ENCODE measurements around the gene SLC24A4.

SLC24A4 gene

GRCh38 chr14:92340931-92341330 lies 18.0 kb downstream of the SLC24A4 start:
- Histone ChIP-seq H3K27me3 (ENCODE audit: control insufficient read depth, insufficient read depth, low read length) (peaks cover 6% of the 10 kb centered on the region; the same call in 1 of the 2 replicates), H3K36me3 (ENCODE audit: control insufficient read depth, insufficient read depth, low read length) (no peaks in the 10 kb centered on the region), H3K9me3 (ENCODE audit: control insufficient read depth, insufficient read depth, low read depth, low read length) (0 out of 2 replicates have a peak, but pooled peaks cover 4% of the 10 kb centered on the region), H3K4me3 (ENCODE audit: low read depth, low read length) (no peak overlapping the region), H3K27ac (ENCODE audit: low read depth, low read length) (no peak overlapping the region), H3K4me1 (ENCODE audit: control insufficient read depth, insufficient read depth, low read length) (no peaks in the 10 kb centered on the region), H3K9ac (ENCODE audit: low read length) (no peak overlapping the region)

GRCh38 chr14:92341791-92342190 lies 18.8 kb downstream of the SLC24A4 start:
- Histone ChIP-seq H3K9me3 (ENCODE audit: control insufficient read depth, insufficient read depth, low read depth, low read length) (0 out of 2 replicates have a peak, but pooled peaks cover 4% of the 10 kb centered on the region), H3K4me1 (ENCODE audit: control insufficient read depth, insufficient read depth, low read length) (no peaks in the 10 kb centered on the region), H3K27me3 (ENCODE audit: control insufficient read depth, insufficient read depth, low read length) (peaks cover 6% of the 10 kb centered on the region; the same call in 1 of the 2 replicates), H3K27ac (ENCODE audit: low read depth, low read length) (no peak overlapping the region), H3K36me3 (ENCODE audit: control insufficient read depth, insufficient read depth, low read length) (no peaks in the 10 kb centered on the region), H3K4me3 (ENCODE audit: low read depth, low read length) (no peak overlapping the region), H3K9ac (ENCODE audit: low read length) (no peak overlapping the region)

GRCh38 chr14:92348154-92348553 lies 25.2 kb downstream of the SLC24A4 start:
- H3K9me3 ChIP-seq (ENCODE audit: control insufficient read depth, insufficient read depth, low read depth, low read length) = 0 out of 2 replicates have a peak, but pooled peaks cover 4% of the 10 kb centered on the region
- no peaks in the 10 kb centered on the region for H3K36me3 ChIP-seq (ENCODE audit: control insufficient read depth, insufficient read depth, low read length)
- no peak overlapping the region for H3K4me3 ChIP-seq (ENCODE audit: low read depth, low read length)
- H3K9ac ChIP-seq (ENCODE audit: low read length) = no peak overlapping the region
- no peak overlapping the region for H3K27ac ChIP-seq (ENCODE audit: low read depth, low read length)
- H3K27me3 ChIP-seq (ENCODE audit: control insufficient read depth, insufficient read depth, low read length) = peaks cover 3% of the 10 kb centered on the region; the same call in 1 of the 2 replicates
- no peaks in the 10 kb centered on the region for H3K4me1 ChIP-seq (ENCODE audit: control insufficient read depth, insufficient read depth, low read length)

- H3K36me3 ChIP-seq (ENCODE audit: control insufficient read depth, insufficient read depth, low read length) = no peaks in the 10 kb centered on the region
- H3K4me3 ChIP-seq (ENCODE audit: low read depth, low read length) = no peak overlapping the region
- no peak overlapping the region for H3K27ac ChIP-seq (ENCODE audit: low read depth, low read length)
- no peaks in the 10 kb centered on the region for H3K9me3 ChIP-seq (ENCODE audit: control insufficient read depth, insufficient read depth, low read depth, low read length)
- peaks cover 3% of the 10 kb centered on the region; the same call in 1 of the 2 replicates for H3K27me3 ChIP-seq (ENCODE audit: control insufficient read depth, insufficient read depth, low read length)
- no peaks in the 10 kb centered on the region for H3K4me1 ChIP-seq (ENCODE audit: control insufficient read depth, insufficient read depth, low read length)
- H3K9ac ChIP-seq (ENCODE audit: low read length) = no peak overlapping the region
These were observed 28.8 kb downstream of the SLC24A4 start for GRCh38 chr14:92351750-92352149.

- no peaks in the 10 kb centered on the region for H3K9me3 ChIP-seq (ENCODE audit: control insufficient read depth, insufficient read depth, low read depth, low read length)
- peaks cover 3% of the 10 kb centered on the region; the same call in 1 of the 2 replicates for H3K27me3 ChIP-seq (ENCODE audit: control insufficient read depth, insufficient read depth, low read length)
- no peak overlapping the region for H3K4me3 ChIP-seq (ENCODE audit: low read depth, low read length)
- H3K27ac ChIP-seq (ENCODE audit: low read depth, low read length) = no peak overlapping the region
- no peaks in the 10 kb centered on the region for H3K36me3 ChIP-seq (ENCODE audit: control insufficient read depth, insufficient read depth, low read length)
- H3K4me1 ChIP-seq (ENCODE audit: control insufficient read depth, insufficient read depth, low read length) = no peaks in the 10 kb centered on the region
- no peak overlapping the region for H3K9ac ChIP-seq (ENCODE audit: low read length)
These were observed 29.4 kb downstream of the SLC24A4 start for GRCh38 chr14:92352158-92352985.

- peaks cover 3% of the 10 kb centered on the region; the same call in 1 of the 2 replicates for H3K27me3 ChIP-seq (ENCODE audit: control insufficient read depth, insufficient read depth, low read length)
- H3K9me3 ChIP-seq (ENCODE audit: control insufficient read depth, insufficient read depth, low read depth, low read length) = no peaks in the 10 kb centered on the region
- H3K36me3 ChIP-seq (ENCODE audit: control insufficient read depth, insufficient read depth, low read length) = no peaks in the 10 kb centered on the region
- H3K27ac ChIP-seq (ENCODE audit: low read depth, low read length) = no peak overlapping the region
- no peaks in the 10 kb centered on the region for H3K4me1 ChIP-seq (ENCODE audit: control insufficient read depth, insufficient read depth, low read length)
- H3K4me3 ChIP-seq (ENCODE audit: low read depth, low read length) = no peak overlapping the region
- H3K9ac ChIP-seq (ENCODE audit: low read length) = no peak overlapping the region
These were observed 30.5 kb downstream of the SLC24A4 start for GRCh38 chr14:92353447-92353846.

GRCh38 chr14:92356677-92357076 lies 33.7 kb downstream of the SLC24A4 start:
- Histone ChIP-seq H3K36me3 (ENCODE audit: control insufficient read depth, insufficient read depth, low read length) (no peaks in the 10 kb centered on the region), H3K4me1 (ENCODE audit: control insufficient read depth, insufficient read depth, low read length) (no peaks in the 10 kb centered on the region), H3K27ac (ENCODE audit: low read depth, low read length) (no peak overlapping the region), H3K9me3 (ENCODE audit: control insufficient read depth, insufficient read depth, low read depth, low read length) (no peaks in the 10 kb centered on the region), H3K27me3 (ENCODE audit: control insufficient read depth, insufficient read depth, low read length) (peaks cover 5% of the 10 kb centered on the region; the same call in 1 of the 2 replicates), H3K9ac (ENCODE audit: low read length) (no peak overlapping the region), H3K4me3 (ENCODE audit: low read depth, low read length) (no peak overlapping the region)

- Histone ChIP-seq H3K4me1 (ENCODE audit: control insufficient read depth, insufficient read depth, low read length) (no peaks in the 10 kb centered on the region), H3K36me3 (ENCODE audit: control insufficient read depth, insufficient read depth, low read length) (no peaks in the 10 kb centered on the region), H3K9ac (ENCODE audit: low read length) (no peak overlapping the region), H3K9me3 (ENCODE audit: control insufficient read depth, insufficient read depth, low read depth, low read length) (no peaks in the 10 kb centered on the region), H3K4me3 (ENCODE audit: low read depth, low read length) (no peak overlapping the region), H3K27ac (ENCODE audit: low read depth, low read length) (no peak overlapping the region), H3K27me3 (ENCODE audit: control insufficient read depth, insufficient read depth, low read length) (peaks cover 12% of the 10 kb centered on the region; the same call in 1 of the 2 replicates)
These were observed 37.8 kb downstream of the SLC24A4 start for GRCh38 chr14:92360651-92361370.

- H3K4me1 ChIP-seq (ENCODE audit: control insufficient read depth, insufficient read depth, low read length) = no peaks in the 10 kb centered on the region
- no peaks in the 10 kb centered on the region for H3K9me3 ChIP-seq (ENCODE audit: control insufficient read depth, insufficient read depth, low read depth, low read length)
- no peak overlapping the region for H3K27ac ChIP-seq (ENCODE audit: low read depth, low read length)
- no peak overlapping the region for H3K4me3 ChIP-seq (ENCODE audit: low read depth, low read length)
- no peak overlapping the region for H3K9ac ChIP-seq (ENCODE audit: low read length)
- H3K36me3 ChIP-seq (ENCODE audit: control insufficient read depth, insufficient read depth, low read length) = no peaks in the 10 kb centered on the region
- peaks cover 12% of the 10 kb centered on the region; the same call in 1 of the 2 replicates for H3K27me3 ChIP-seq (ENCODE audit: control insufficient read depth, insufficient read depth, low read length)
These were observed 39.8 kb downstream of the SLC24A4 start for GRCh38 chr14:92362781-92363235.

- peaks cover 11% of the 10 kb centered on the region; the same call in 1 of the 2 replicates for H3K27me3 ChIP-seq (ENCODE audit: control insufficient read depth, insufficient read depth, low read length)
- H3K4me3 ChIP-seq (ENCODE audit: low read depth, low read length) = no peak overlapping the region
- H3K27ac ChIP-seq (ENCODE audit: low read depth, low read length) = no peak overlapping the region
- H3K36me3 ChIP-seq (ENCODE audit: control insufficient read depth, insufficient read depth, low read length) = no peaks in the 10 kb centered on the region
- H3K4me1 ChIP-seq (ENCODE audit: control insufficient read depth, insufficient read depth, low read length) = no peaks in the 10 kb centered on the region
- no peaks in the 10 kb centered on the region for H3K9me3 ChIP-seq (ENCODE audit: control insufficient read depth, insufficient read depth, low read depth, low read length)
- H3K9ac ChIP-seq (ENCODE audit: low read length) = no peak overlapping the region
These were observed 43.3 kb downstream of the SLC24A4 start for GRCh38 chr14:92366237-92366636.

- H3K36me3 ChIP-seq (ENCODE audit: control insufficient read depth, insufficient read depth, low read length) = no peaks in the 10 kb centered on the region
- no peak overlapping the region for H3K4me3 ChIP-seq (ENCODE audit: low read depth, low read length)
- H3K9ac ChIP-seq (ENCODE audit: low read length) = no peak overlapping the region
- no peaks in the 10 kb centered on the region for H3K27me3 ChIP-seq (ENCODE audit: control insufficient read depth, insufficient read depth, low read length)
- no peak overlapping the region for H3K27ac ChIP-seq (ENCODE audit: low read depth, low read length)
- no peaks in the 10 kb centered on the region; the same call in 1 of the 2 replicates for H3K9me3 ChIP-seq (ENCODE audit: control insufficient read depth, insufficient read depth, low read depth, low read length)
- H3K4me1 ChIP-seq (ENCODE audit: control insufficient read depth, insufficient read depth, low read length) = no peaks in the 10 kb centered on the region
These were observed 45.0 kb downstream of the SLC24A4 start for GRCh38 chr14:92368001-92368400.
